ENCODE results near the gene ANXA6. TPM values are rescaled to one million over a fixed set of nuclear protein-coding genes. Genes with fewer than 3 reads are reported as not detected.

Gene ANXA6
- total RNA-seq, 1 donor from 2014 or later = 224 TPM

DNA sequence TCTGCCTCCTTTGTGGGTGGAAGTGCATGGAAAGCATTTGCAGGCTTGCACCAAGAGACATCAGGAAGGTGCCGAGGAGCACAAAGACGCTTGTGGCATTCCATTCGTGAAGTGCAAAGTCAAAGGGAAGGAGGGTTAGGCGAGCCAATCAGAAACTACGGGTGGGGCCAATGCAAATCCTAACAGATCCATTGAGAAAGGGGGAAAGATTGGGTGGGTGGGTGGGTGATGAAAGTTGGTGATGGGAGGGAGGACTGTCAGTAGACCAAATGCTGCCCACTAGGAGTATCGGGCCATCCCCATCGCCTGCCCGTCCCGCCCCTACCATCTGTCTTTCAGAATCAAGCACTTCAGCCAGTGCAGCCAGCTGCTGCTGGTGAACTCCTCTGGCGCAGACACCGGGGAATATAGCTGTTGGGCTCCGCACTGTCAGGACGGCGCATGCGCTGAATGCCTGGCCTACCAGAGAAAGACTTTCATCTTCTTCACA lies 17.1 kb upstream of the ANXA6 start:
- DNase-seq (ENCODE audit: low spot score) = no peak
- Mint-ChIP-seq H3K4me3 (ENCODE audit: unreplicated experiment) (no peak overlapping the region), H3K27ac (ENCODE audit: unreplicated experiment) (no peak overlapping the region), H3K27me3 (ENCODE audit: unreplicated experiment) (peaks cover 5% of the 10 kb centered on the region), H3K36me3 (ENCODE audit: low read depth, unreplicated experiment) (no peaks in the 10 kb centered on the region), H3K4me1 (ENCODE audit: unreplicated experiment) (peaks cover 5% of the 10 kb centered on the region), H3K9me3 (ENCODE audit: unreplicated experiment) (no peaks in the 10 kb centered on the region)
- no peak for TF ChIP-seq CTCF (IDR thresholded peaks at IDR 0.05; ENCODE audit: unreplicated experiment)

DNA sequence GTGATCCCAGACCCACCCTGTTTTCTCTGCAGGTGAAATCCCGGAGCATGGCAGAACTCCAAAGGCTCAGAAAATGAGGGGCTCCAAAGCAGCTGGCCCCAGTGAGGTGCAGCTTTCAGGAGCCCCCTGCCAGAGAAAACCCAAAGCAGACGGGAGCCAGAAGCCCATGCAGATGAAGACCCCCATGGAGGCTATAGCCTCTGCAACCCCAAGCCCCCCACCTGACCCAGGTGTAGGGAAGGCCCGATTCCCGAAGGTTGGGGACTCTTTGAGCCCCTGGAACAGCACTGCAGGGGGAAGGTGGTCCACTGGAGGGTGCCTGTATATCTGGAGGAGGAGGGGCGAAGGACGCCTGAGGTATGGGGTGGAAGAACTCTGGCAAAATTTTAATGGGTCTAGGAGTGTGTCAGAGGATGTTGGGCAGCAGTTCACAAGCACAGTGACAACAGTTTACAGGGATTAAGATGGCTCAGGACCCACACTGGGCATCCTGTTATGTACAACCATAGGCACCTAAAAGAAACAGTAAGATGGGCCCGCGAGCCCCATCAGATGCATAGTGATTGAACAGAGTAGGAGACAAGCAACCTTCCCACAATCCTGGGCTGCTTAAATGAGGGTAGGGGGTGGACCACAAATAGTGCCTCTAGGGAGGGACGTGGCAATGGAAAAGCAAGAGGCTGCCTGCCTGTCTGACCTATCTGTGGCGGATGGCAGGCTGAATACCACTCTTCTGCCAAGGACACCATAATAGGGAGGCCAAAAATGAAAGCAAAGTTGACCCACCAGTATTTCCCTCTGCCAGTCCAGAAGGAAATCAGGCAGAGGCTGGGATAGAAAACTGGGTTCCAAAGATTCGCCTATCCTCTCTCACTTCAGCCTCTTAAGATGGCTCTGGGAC lies 16.4 kb upstream of the ANXA6 start:
- Mint-ChIP-seq H3K4me1 (ENCODE audit: unreplicated experiment) (peaks cover 5% of the 10 kb centered on the region), H3K9me3 (ENCODE audit: unreplicated experiment) (no peaks in the 10 kb centered on the region), H3K4me3 (ENCODE audit: unreplicated experiment) (no peak overlapping the region), H3K27me3 (ENCODE audit: unreplicated experiment) (peaks cover 5% of the 10 kb centered on the region), H3K27ac (ENCODE audit: unreplicated experiment) (no peak overlapping the region), H3K36me3 (ENCODE audit: low read depth, unreplicated experiment) (no peaks in the 10 kb centered on the region)
- DNase-seq (ENCODE audit: low spot score) = no peak
- no peak for TF ChIP-seq CTCF (IDR thresholded peaks at IDR 0.05; ENCODE audit: unreplicated experiment)

GRCh38 chr5:151171529-151171928 lies 13.9 kb upstream of the ANXA6 start:
- no peak overlapping the region for H3K27ac Mint-ChIP-seq (ENCODE audit: unreplicated experiment)
- no peak for TF ChIP-seq CTCF (IDR thresholded peaks at IDR 0.05; ENCODE audit: unreplicated experiment)
- H3K4me3 Mint-ChIP-seq (ENCODE audit: unreplicated experiment) = no peak overlapping the region
- no peaks in the 10 kb centered on the region for H3K36me3 Mint-ChIP-seq (ENCODE audit: low read depth, unreplicated experiment)
- no peak for DNase-seq (ENCODE audit: low spot score)
- peaks cover 5% of the 10 kb centered on the region for H3K27me3 Mint-ChIP-seq (ENCODE audit: unreplicated experiment)
- no peaks in the 10 kb centered on the region for H3K9me3 Mint-ChIP-seq (ENCODE audit: unreplicated experiment)
- peaks cover 5% of the 10 kb centered on the region for H3K4me1 Mint-ChIP-seq (ENCODE audit: unreplicated experiment)

GRCh38 chr5:151168602-151169344 lies 11.2 kb upstream of the ANXA6 start:
- Mint-ChIP-seq H3K36me3 (ENCODE audit: low read depth, unreplicated experiment) (no peaks in the 10 kb centered on the region), H3K4me3 (ENCODE audit: unreplicated experiment) (no peak overlapping the region), H3K27me3 (ENCODE audit: unreplicated experiment) (peaks cover 5% of the 10 kb centered on the region), H3K9me3 (ENCODE audit: unreplicated experiment) (no peaks in the 10 kb centered on the region), H3K27ac (ENCODE audit: unreplicated experiment) (no peak overlapping the region), H3K4me1 (ENCODE audit: unreplicated experiment) (peaks cover 10% of the 10 kb centered on the region)
- TF ChIP-seq CTCF (IDR thresholded peaks at IDR 0.05; ENCODE audit: unreplicated experiment) = no peak
- no peak for DNase-seq (ENCODE audit: low spot score)

All from endothelial cell (in vitro differentiated cells).